GM13976 (cell line): Measurements from ENCODE around the gene ADAMTS4.
"Not testable (repeated sequence)": the region's sequence is repeated elsewhere in the genome, so short reads cannot be mapped to it uniquely, and the experiment has no call there.

Source experiments
- DNase-seq: peaks from one replicate; pipeline ENCODE4 v3.0.0; 2012; ENCODE audit warnings: low spot score
- CTCF ChIP-seq: IDR thresholded peaks from 2 replicates; pipeline ENCODE4 v1.5.1; 2012; ENCODE audit warnings: borderline replicate concordance, mild to moderate bottlenecking; ENCODE audit not compliant: insufficient read depth; ENCODE audit errors: extremely low read depth, missing control alignments, control extremely low read depth
- in situ Hi-C: fragments of 300-500 bp; cut with MboI; formaldehyde crosslinking; loops from one replicate; pipeline ENCODE4 v1.12.0; 2022; ENCODE audit warnings: low sequenced_read_pairs, mixed read lengths, inconsistent platforms; ENCODE audit not compliant: unreplicated experiment

ADAMTS4 gene

GRCh38 chr1:161226320-161226711 lies 27.5 kb upstream of the ADAMTS4 start:
- TF ChIP-seq CTCF = no peak
- in situ Hi-C loops = loop anchor here (10.0 kb wide), 1 partner anchor 148 kb away; no protein-coding TSS in a partner anchor
- no peak for DNase-seq

- peak; percentile 93 for DNase-seq
- peak; percentile 50 for TF ChIP-seq CTCF
- in situ Hi-C loops = loop anchor here (10.0 kb wide), 1 partner anchor 149 kb away; no protein-coding TSS in a partner anchor
Observed at GRCh38 chr1:161225534-161226319, 26.9 kb upstream of the ADAMTS4 start, which contains the start of gene TOMM40L. TOMM40L (plus strand) TSS chr1:161226060; CDS start chr1:161226490, 430 bp downstream.

- TF ChIP-seq CTCF = no peak
- in situ Hi-C loops = loop anchor here (10.0 kb wide), 1 partner anchor 150 kb away; no protein-coding TSS in a partner anchor
- no peak for DNase-seq
Observed at GRCh38 chr1:161225178-161225533, 26.3 kb upstream of the ADAMTS4 start.

- in situ Hi-C loops = loop anchor here (10.0 kb wide), 1 partner anchor 150 kb away; no protein-coding TSS in a partner anchor
- not testable (repeated sequence) for DNase-seq
Observed at GRCh38 chr1:161224695-161225087, 25.8 kb upstream of the ADAMTS4 start.

- no peak for DNase-seq
- TF ChIP-seq CTCF = no peak
- in situ Hi-C loops = loop anchor here (10.0 kb wide), 1 partner anchor 151 kb away; no protein-coding TSS in a partner anchor
Observed at GRCh38 chr1:161223805-161224694, 25.2 kb upstream of the ADAMTS4 start.

GRCh38 chr1:161222175-161223019 lies 23.5 kb upstream of the ADAMTS4 start:
- DNase-seq = no peak
- in situ Hi-C loops = loop anchor here (10.0 kb wide), 1 partner anchor 152 kb away; no protein-coding TSS in a partner anchor
- TF ChIP-seq CTCF = no peak
